Activated naive CD4-positive, alpha-beta T cell treated with anti-CD3 and anti-CD28 coated beads for 36 hours (primary cell): ENCODE results near the gene NOP58. TPM values are rescaled to one million over a fixed set of nuclear protein-coding genes. Genes with fewer than 3 reads are reported as not detected.
"Not testable (repeated sequence)": the region's sequence is repeated elsewhere in the genome, so short reads cannot be mapped to it uniquely, and the experiment has no call there.

Experiments used
- CTCF ChIA-PET: fragments of 350-600 bp; sonication (Branson Sonifier 250); formaldehyde crosslinking; loops from one replicate; lab custom pipeline; 2021; ENCODE audit warnings: antibody characterized with exemption; lab: Charles Lee
- DNase-seq: peaks from one replicate; pipeline ENCODE4 v3.0.0-alpha.2; 2020
- H3K27ac Mint-ChIP-seq: one replicate; pipeline ENCODE4 v1.8.0; 2021; ENCODE audit warnings: mild to moderate bottlenecking, mixed read lengths
- H3K27me3 Mint-ChIP-seq: one replicate; pipeline ENCODE4 v1.8.0; 2021; ENCODE audit warnings: low read depth, mixed read lengths
- H3K36me3 Mint-ChIP-seq: one replicate; pipeline ENCODE4 v1.8.0; 2021; ENCODE audit warnings: low read depth, mixed read lengths
- H3K4me1 Mint-ChIP-seq: one replicate; pipeline ENCODE4 v1.8.0; 2021; ENCODE audit warnings: low read depth, mixed read lengths
- H3K4me3 Mint-ChIP-seq: one replicate; pipeline ENCODE4 v1.8.0; 2021; ENCODE audit warnings: mild to moderate bottlenecking, moderate library complexity, mixed read lengths
- H3K9me3 Mint-ChIP-seq: one replicate; pipeline ENCODE4 v1.8.0; 2021; ENCODE audit warnings: mixed read lengths
- intact Hi-C: fragments of 100-400 bp; cut with micrococcal nuclease; formaldehyde crosslinking; loops from one replicate; pipeline ENCODE4 v1.15.1; 2023
- total RNA-seq, 2 experiments: library from RNA; stranded (reverse); gene quantifications; one replicate each; pipeline ENCODE4 v1.2.3, GENCODE V29; 2021

NOP58 gene
- total RNA-seq, 2 experiments from 2014 or later, result 118 to 123 TPM

GRCh38 chr2:202276078-202276720, 10.6 kb downstream of the NOP58 start:
- peak; percentile 60 for DNase-seq
- peaks cover 66% of the 10 kb centered on the region for H3K4me1 Mint-ChIP-seq

GRCh38 chr2:202278036-202278760, 12.6 kb downstream of the NOP58 start:
- DNase-seq, result peak; percentile 54
- H3K4me1 Mint-ChIP-seq, result peaks cover 52% of the 10 kb centered on the region
- intact Hi-C loops, result loop anchor here (1.0 to 5.0 kb wide), 7 partner anchors 12 to 1466 kb away; partner anchors contain the start of genes BMPR2, BZW1 and SUMO1
- H3K36me3 Mint-ChIP-seq, result peaks cover 61% of the 10 kb centered on the region
- no peaks in the 10 kb centered on the region for H3K9me3 Mint-ChIP-seq
- H3K4me3 Mint-ChIP-seq, result peak overlapping the region; percentile 8
- no peaks in the 10 kb centered on the region for H3K27me3 Mint-ChIP-seq
- H3K27ac Mint-ChIP-seq, result peak overlapping the region; percentile 92
- CTCF ChIA-PET, result interaction anchor here (0.6 to 2.0 kb wide), 5 partner anchors 14 to 274 kb away, joined by 4 to 5 read pairs (median 4); no protein-coding TSS in a partner anchor

More at GRCh38 chr2:202276078-202276720, 10.6 kb downstream of the NOP58 start:
- Mint-ChIP-seq H3K27ac (peak overlapping the region; percentile 92), H3K36me3 (peaks cover 50% of the 10 kb centered on the region), H3K4me3 (peak overlapping the region; percentile 46)
- H3K27me3 Mint-ChIP-seq, H3K9me3 Mint-ChIP-seq: not testable (repeated sequence)
- intact Hi-C loops, result loop anchor here (5.0 kb wide), 2 partner anchors 1456 to 1464 kb away; partner anchors contain the start of gene BZW1
- CTCF ChIA-PET, result interaction anchor here (1.6 kb wide), 1 partner anchor 19 kb away, joined by 4 read pairs; no protein-coding TSS in a partner anchor

GRCh38 chr2:202278944-202279343, 13.4 kb downstream of the NOP58 start:
- H3K36me3 Mint-ChIP-seq, result peaks cover 61% of the 10 kb centered on the region
- CTCF ChIA-PET, result interaction anchor here (0.6 to 2.0 kb wide), 5 partner anchors 15 to 273 kb away, joined by 3 to 5 read pairs (median 4); no protein-coding TSS in a partner anchor
- H3K27me3 Mint-ChIP-seq, result no peaks in the 10 kb centered on the region
- DNase-seq, result no peak
- no peak overlapping the region for H3K4me3 Mint-ChIP-seq
- peak overlapping the region; percentile 92 for H3K27ac Mint-ChIP-seq
- intact Hi-C loops, result loop anchor here (1.0 to 5.0 kb wide), 7 partner anchors 13 to 1467 kb away; partner anchors contain the start of genes BMPR2, BZW1 and SUMO1
- no peaks in the 10 kb centered on the region for H3K9me3 Mint-ChIP-seq
- peaks cover 51% of the 10 kb centered on the region for H3K4me1 Mint-ChIP-seq

- Mint-ChIP-seq H3K27me3 (no peaks in the 10 kb centered on the region), H3K4me1 (peaks cover 9% of the 10 kb centered on the region), H3K36me3 (peaks cover 49% of the 10 kb centered on the region), H3K27ac (no peak overlapping the region), H3K4me3 (no peak overlapping the region), H3K9me3 (no peaks in the 10 kb centered on the region)
- CTCF ChIA-PET, result no interaction called here
- intact Hi-C loops, result no loop called here
- DNase-seq, result no peak
Measured at GRCh38 chr2:202286595-202286994, 21.0 kb downstream of the NOP58 start.

GRCh38 chr2:202289394-202290204, 24.0 kb downstream of the NOP58 start:
- H3K9me3 Mint-ChIP-seq, result no peaks in the 10 kb centered on the region
- peaks cover 47% of the 10 kb centered on the region for H3K36me3 Mint-ChIP-seq
- H3K4me1 Mint-ChIP-seq, result peaks cover 28% of the 10 kb centered on the region
- intact Hi-C loops, result no loop called here
- no peak for DNase-seq
- no peak overlapping the region for H3K4me3 Mint-ChIP-seq
- CTCF ChIA-PET, result no interaction called here
- H3K27ac Mint-ChIP-seq, result no peak overlapping the region
- no peaks in the 10 kb centered on the region for H3K27me3 Mint-ChIP-seq

GRCh38 chr2:202290316-202290715, 24.8 kb downstream of the NOP58 start:
- intact Hi-C loops, result no loop called here
- CTCF ChIA-PET, result no interaction called here
- Mint-ChIP-seq H3K36me3 (peaks cover 47% of the 10 kb centered on the region), H3K9me3 (no peaks in the 10 kb centered on the region), H3K4me3 (no peak overlapping the region), H3K27me3 (no peaks in the 10 kb centered on the region), H3K27ac (no peak overlapping the region), H3K4me1 (peaks cover 36% of the 10 kb centered on the region)
- DNase-seq, result no peak

- Mint-ChIP-seq H3K9me3 (no peaks in the 10 kb centered on the region), H3K4me3 (no peak overlapping the region), H3K27ac (no peak overlapping the region), H3K4me1 (peaks cover 41% of the 10 kb centered on the region), H3K27me3 (no peaks in the 10 kb centered on the region), H3K36me3 (peaks cover 47% of the 10 kb centered on the region)
- no peak for DNase-seq
- intact Hi-C loops, result no loop called here
- CTCF ChIA-PET, result no interaction called here
Measured at GRCh38 chr2:202290970-202291369, 25.4 kb downstream of the NOP58 start.

- no peaks in the 10 kb centered on the region for H3K27me3 Mint-ChIP-seq
- H3K9me3 Mint-ChIP-seq, result no peaks in the 10 kb centered on the region
- intact Hi-C loops, result loop anchor here (1.0 to 2.0 kb wide), 4 partner anchors 21 to 73 kb away; partner anchors contain the start of gene SUMO1
- peaks cover 59% of the 10 kb centered on the region for H3K4me1 Mint-ChIP-seq
- no peak for DNase-seq
- peaks cover 72% of the 10 kb centered on the region for H3K36me3 Mint-ChIP-seq
- no peak overlapping the region for H3K4me3 Mint-ChIP-seq
- CTCF ChIA-PET, result interaction anchor here (0.6 to 0.8 kb wide), 3 partner anchors 8 to 905 kb away, joined by 3 to 5 read pairs (median 4); no protein-coding TSS in a partner anchor
- peak overlapping the region; percentile 87 for H3K27ac Mint-ChIP-seq
Measured at GRCh38 chr2:202299712-202300111, 34.1 kb downstream of the NOP58 start.

GRCh38 chr2:202306034-202306433, 40.5 kb downstream of the NOP58 start:
- H3K27ac Mint-ChIP-seq, result no peak overlapping the region
- intact Hi-C loops, result no loop called here
- H3K9me3 Mint-ChIP-seq, result no peaks in the 10 kb centered on the region

GRCh38 chr2:202307690-202308089, 42.1 kb downstream of the NOP58 start:
- Mint-ChIP-seq H3K27me3 (no peaks in the 10 kb centered on the region), H3K4me3 (no peak overlapping the region), H3K27ac (no peak overlapping the region), H3K9me3 (no peaks in the 10 kb centered on the region), H3K36me3 (peaks cover 48% of the 10 kb centered on the region), H3K4me1 (peaks cover 4% of the 10 kb centered on the region)
- no peak for DNase-seq
- intact Hi-C loops, result no loop called here
- CTCF ChIA-PET, result interaction anchor here (0.6 to 1.0 kb wide), 3 partner anchors 8 to 436 kb away, joined by 3 to 5 read pairs (median 4); no protein-coding TSS in a partner anchor

More at GRCh38 chr2:202306034-202306433, 40.5 kb downstream of the NOP58 start:
- CTCF ChIA-PET, result no interaction called here
- H3K4me3 Mint-ChIP-seq, result no peak overlapping the region
- peaks cover 59% of the 10 kb centered on the region for H3K36me3 Mint-ChIP-seq
- H3K4me1 Mint-ChIP-seq, result peaks cover 16% of the 10 kb centered on the region
- no peak for DNase-seq
- H3K27me3 Mint-ChIP-seq, result no peaks in the 10 kb centered on the region

GRCh38 chr2:202311823-202312388, 46.3 kb downstream of the NOP58 start:
- no peak for DNase-seq
- peaks cover 18% of the 10 kb centered on the region for H3K36me3 Mint-ChIP-seq
- peak overlapping the region; percentile 1 for H3K27ac Mint-ChIP-seq
- no peak overlapping the region for H3K4me3 Mint-ChIP-seq
- CTCF ChIA-PET, result interaction anchor here (0.6 kb wide), 1 partner anchor 616 kb away, joined by 3 read pairs; no protein-coding TSS in a partner anchor
- H3K9me3 Mint-ChIP-seq, result no peaks in the 10 kb centered on the region
- intact Hi-C loops, result no loop called here
- no peaks in the 10 kb centered on the region for H3K27me3 Mint-ChIP-seq
- H3K4me1 Mint-ChIP-seq, result no peaks in the 10 kb centered on the region
